GM13977 (cell line): ENCODE data around the gene WNT2B.

ENCODE experiments used
- DNase-seq: peaks from one replicate; pipeline ENCODE4 v3.0.0; 2012; ENCODE audit warnings: low spot score
- CTCF ChIP-seq: IDR thresholded peaks from 2 replicates; pipeline ENCODE4 v1.5.1; 2012; ENCODE audit warnings: mild to moderate bottlenecking, control low read depth; ENCODE audit not compliant: insufficient read depth; ENCODE audit errors: extremely low read depth, missing control alignments
- in situ Hi-C: fragments of 300-500 bp; cut with MboI; formaldehyde crosslinking; loops from one replicate; pipeline ENCODE4 v1.12.0; 2022; ENCODE audit warnings: low sequenced_read_pairs, low pct_unique_long_range_greater_than_20kb, mixed read lengths, inconsistent platforms; ENCODE audit not compliant: unreplicated experiment

Gene WNT2B

GRCh38 chr1:112508278-112509004 is at the start of gene WNT2B:
Gene WNT2B (plus strand): TSS chr1:112508965. CDS start chr1:112509263, 298 bp downstream.
- TF ChIP-seq CTCF: no peak
- peak; percentile 78 for DNase-seq
- in situ Hi-C loops: no loop called here

GRCh38 chr1:112460615-112461014 is 48.1 kb upstream of the WNT2B start:
- in situ Hi-C loops: loop anchor here (10.0 kb wide), 1 partner anchor 66 kb away; the partner anchor contains the start of gene CTTNBP2NL
- TF ChIP-seq CTCF: no peak
- DNase-seq: no peak

GRCh38 chr1:112461200-112461871 is 47.4 kb upstream of the WNT2B start:
- no peak for TF ChIP-seq CTCF
- in situ Hi-C loops: loop anchor here (10.0 kb wide), 1 partner anchor 67 kb away; the partner anchor contains the start of gene CTTNBP2NL

GRCh38 chr1:112462953-112463279 is 45.8 kb upstream of the WNT2B start:
- in situ Hi-C loops: loop anchor here (10.0 kb wide), 1 partner anchor 68 kb away; the partner anchor contains the start of gene CTTNBP2NL
- TF ChIP-seq CTCF: no peak
- no peak for DNase-seq

More at GRCh38 chr1:112461200-112461871, 47.4 kb upstream of the WNT2B start:
- DNase-seq: no peak

- in situ Hi-C loops: loop anchor here (10.0 kb wide), 1 partner anchor 70 kb away; the partner anchor contains the start of gene CTTNBP2NL
- no peak for TF ChIP-seq CTCF
- no peak for DNase-seq
These were observed 44.3 kb upstream of the WNT2B start for GRCh38 chr1:112464501-112464900.

GRCh38 chr1:112465122-112465521 is 43.6 kb upstream of the WNT2B start:
- no peak for DNase-seq
- in situ Hi-C loops: loop anchor here (10.0 kb wide), 1 partner anchor 70 kb away; the partner anchor contains the start of gene CTTNBP2NL
- no peak for TF ChIP-seq CTCF
